ENCODE results near the gene FAM237B. TPM values are rescaled to one million over a fixed set of nuclear protein-coding genes. Genes with fewer than 3 reads are reported as not detected.
A peak's percentile ranks its signal among the peaks of the same experiment; 100 is the strongest.

FAM237B gene
- total and polyA plus RNA-seq, 2 of the 13 experiments (the other 11 are each of a cell fraction or from before 2014, with no cell fraction given): not detected

- FAIRE-seq (no peak), ATAC-seq (no peak), DNase-seq (ENCODE audit: low spot score) (peak; percentile 12)
- 77% methylated on average over 2 of the region's 2 CpGs for WGBS (ENCODE audit: low lambda C conversion rate)
- POLR2A ChIA-PET: interaction anchor here (1.6 kb wide), 1 partner anchor 61 kb away, joined by 4 read pairs; the partner anchor contains the start of gene STEAP2
- BruUV-seq (replicated peaks): no TSS peak
- Histone ChIP-seq H3K9me3 (ENCODE audit: low read length) (no peaks in the 10 kb centered on the region), H3K36me3 (replicated peaks in 1 of 2; ENCODE audit: control insufficient read depth in 1 of 2, insufficient read depth in 2 of 2, low read length in 2 of 2) (no peaks in the 10 kb centered on the region), H3K4me1 (ENCODE audit: insufficient read depth, low read length) (peaks cover 73% of the 10 kb centered on the region), H4K20me1 (ENCODE audit: insufficient read depth, low read length) (no peaks in the 10 kb centered on the region), H3K79me2 (ENCODE audit: insufficient read depth, low read length) (no peaks in the 10 kb centered on the region), H3K27ac (ENCODE audit: extremely low read length, insufficient read depth, low read length) (peak overlapping the region; percentile 39), H3K27me3 (ENCODE audit: control insufficient read depth in 1 of 2, insufficient read depth in 2 of 2, low read length in 2 of 2) (no peaks in the 10 kb centered on the region), H3K4me2 (ENCODE audit: low read depth, low read length) (no peak overlapping the region), H2AFZ (ENCODE audit: low read length) (no peak overlapping the region), H3K4me3 (replicated peaks in 1 of 3; ENCODE audit: insufficient read depth in 1 of 3, low read depth in 2 of 3, low read length in 3 of 3) (no peak overlapping the region), H3K9ac (ENCODE audit: insufficient read depth, low read depth, low read length) (no peak overlapping the region)
- intact Hi-C loops (cut with micrococcal nuclease; ENCODE audit: unreplicated experiment) (no loop called here), in situ Hi-C loops (cut with HindIII; ENCODE audit: extremely low pct_ligation_motif_present, low pct_unique_long_range_greater_than_20kb) (no loop called here)
- CTCF ChIA-PET (ENCODE audit: low intra/inter-chr PET ratio, low total read pairs): no interaction called here
- TF ChIP-seq U2AF2 (IDR thresholded peaks at IDR 0.05; ENCODE audit: low read depth, low read length) (no peak), PATZ1 (CRISPR knock-in tag; IDR thresholded peaks at IDR 0.05) (no peak), SOX5 (CRISPR knock-in tag; IDR thresholded peaks at IDR 0.05; ENCODE audit: borderline replicate concordance) (peak; percentile 27; the same call in 1 of the 2 replicates), ZNF878 (CRISPR knock-in tag; IDR thresholded peaks at IDR 0.05) (no peak), USF2 (IDR thresholded peaks at IDR 0.05; ENCODE audit: low read depth, low read length) (no peak), USF2 (CRISPR knock-in tag; IDR thresholded peaks at IDR 0.05; ENCODE audit: borderline replicate concordance) (no peak), KDM1A (CRISPR knock-in tag; IDR thresholded peaks at IDR 0.05) (no peak), ZBTB10 (CRISPR knock-in tag; IDR thresholded peaks at IDR 0.05; ENCODE audit: borderline replicate concordance) (no peak), WIZ (CRISPR knock-in tag; IDR thresholded peaks at IDR 0.05) (no peak), HHEX (CRISPR knock-in tag; IDR thresholded peaks at IDR 0.05) (no peak), REST (IDR thresholded peaks at IDR 0.05; ENCODE audit: borderline replicate concordance in 1 of 2, low read depth in 1 of 2, low read length in 2 of 2) (no peak), SSRP1 (CRISPR knock-in tag; IDR thresholded peaks at IDR 0.05) (no peak), BCL6 (CRISPR knock-in tag; IDR thresholded peaks at IDR 0.05) (peak; percentile 92), XBP1 (CRISPR knock-in tag; IDR thresholded peaks at IDR 0.05) (no peak), NCOA2 (CRISPR knock-in tag; IDR thresholded peaks at IDR 0.05) (no peak), PAX8 (CRISPR knock-in tag; IDR thresholded peaks at IDR 0.05; ENCODE audit: borderline replicate concordance) (no peak)
These were observed 48.9 kb downstream of the FAM237B start for GRCh38 chr7:90272242-90272641.
